Pulmonary artery endothelial cell (primary cell): Measurements from ENCODE around the gene TMPRSS3. TPM values are rescaled to one million over a fixed set of nuclear protein-coding genes. Genes with fewer than 3 reads are reported as not detected.
"Not testable (repeated sequence)": the region's sequence is repeated elsewhere in the genome, so short reads cannot be mapped to it uniquely, and the experiment has no call there.

Experiments used
- DNase-seq: peaks from one replicate; pipeline ENCODE4 v3.0.0-alpha.2; 2011; ENCODE audit warnings: low read depth, low spot score
- total RNA-seq: library from RNA; depleted of rRNA; stranded (reverse); fragments of >200 nt; gene quantifications from 2 replicates; pipeline ENCODE4 v1.2.3, GENCODE V29; 2014

The TMPRSS3 gene
- total RNA-seq, 1 donor from 2014 or later: not detected

DNA sequence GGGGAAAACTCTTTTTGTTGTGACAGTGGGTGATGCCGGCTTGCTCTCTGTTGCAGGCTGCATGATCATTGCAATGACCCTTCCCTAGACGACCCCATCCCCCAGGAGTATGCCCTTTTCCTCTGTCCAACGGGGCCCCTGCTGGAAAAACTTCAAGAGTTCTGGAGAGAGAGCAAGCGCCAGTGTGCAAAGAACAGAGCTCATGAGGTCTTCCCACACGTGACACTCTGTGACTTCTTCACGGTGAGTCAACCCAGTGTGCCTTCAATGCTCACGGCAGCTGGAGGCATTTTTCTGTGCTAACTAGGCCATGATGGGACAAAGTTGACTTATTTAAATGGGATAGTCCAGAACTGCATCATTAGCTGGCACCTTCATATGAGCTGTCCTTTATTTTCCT is 13.5 kb upstream of the TMPRSS3 start:
- DNase-seq: no peak

DNA sequence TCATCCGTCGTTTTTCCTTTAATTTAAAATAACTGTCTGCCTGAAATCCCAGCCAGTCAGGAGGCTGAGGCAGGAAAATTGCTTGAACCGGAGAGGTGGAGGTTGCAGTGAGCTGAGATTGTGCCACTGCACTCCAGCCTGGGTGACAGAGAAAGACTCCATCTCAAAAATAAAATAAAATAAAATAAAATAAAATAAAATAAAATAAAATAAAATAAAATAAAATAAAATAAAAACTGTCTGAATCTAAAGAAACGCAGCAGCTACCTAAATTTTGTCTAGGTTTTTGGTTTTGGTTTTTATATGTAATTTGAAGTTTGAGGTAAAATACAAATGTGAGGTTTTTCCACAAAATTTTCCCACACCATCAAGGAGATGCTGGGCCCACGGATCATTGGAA is 12.9 kb upstream of the TMPRSS3 start:
- not testable (repeated sequence) for DNase-seq

DNA sequence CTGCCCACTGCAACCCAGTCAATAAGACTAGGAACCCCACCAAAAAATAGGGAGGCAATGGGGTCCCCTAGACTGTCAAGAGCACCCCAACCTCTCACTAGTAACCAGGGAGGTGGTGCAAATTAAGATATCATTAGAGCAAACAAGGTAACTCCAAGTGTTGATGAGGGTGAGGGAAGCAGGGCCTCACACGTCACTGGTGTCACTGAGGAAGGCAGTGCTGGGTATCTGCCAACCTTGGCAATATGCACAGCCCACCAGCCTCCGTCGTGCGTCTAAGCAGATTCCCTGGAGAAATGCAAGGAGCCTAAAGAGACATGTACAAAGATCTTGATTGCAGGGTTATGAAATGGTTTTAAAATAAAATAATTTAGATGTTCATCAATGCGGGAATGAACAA is 11.6 kb upstream of the TMPRSS3 start:
- no peak for DNase-seq

DNA sequence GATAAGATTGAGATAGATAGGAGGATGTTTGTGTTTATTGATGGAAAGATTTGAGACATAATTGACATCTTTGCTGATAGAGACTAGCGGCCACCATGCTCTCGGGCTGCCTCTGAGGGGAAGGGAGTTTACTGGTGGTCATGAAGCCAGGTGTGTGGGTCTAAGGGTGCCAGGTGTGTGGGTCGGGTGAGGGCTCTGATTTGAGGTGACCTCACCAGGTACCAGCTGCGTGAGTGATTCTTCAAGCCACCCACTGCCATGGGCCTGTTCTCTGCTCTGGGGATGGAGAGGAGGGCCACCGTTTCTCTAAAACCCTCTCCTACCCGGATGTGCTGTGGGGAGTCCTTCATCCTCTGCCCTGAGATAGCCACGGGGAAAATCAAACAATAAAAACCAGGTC is 11.0 kb upstream of the TMPRSS3 start:
- DNase-seq: no peak

DNA sequence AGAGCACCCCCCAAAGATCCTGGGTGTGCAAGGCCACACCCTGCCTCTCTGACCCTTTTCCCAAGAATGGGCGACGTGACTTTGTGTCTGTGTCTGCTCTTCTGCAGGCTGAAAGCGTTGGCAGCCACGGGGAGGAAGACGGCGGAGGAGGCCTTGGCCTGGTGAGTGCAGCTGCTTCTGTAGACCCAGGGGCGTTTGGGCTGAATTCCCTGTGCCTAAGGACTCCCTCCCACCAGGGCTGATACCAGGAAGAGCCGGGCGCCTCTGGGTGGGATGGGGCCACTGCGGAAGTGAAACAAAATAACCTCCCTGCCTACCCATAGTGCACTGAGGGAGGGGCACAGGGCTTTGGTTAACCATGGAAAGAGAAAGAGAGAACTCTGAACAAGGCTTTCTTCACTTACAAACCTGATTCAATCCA is 10.4 kb upstream of the TMPRSS3 start:
- DNase-seq: no peak

DNA sequence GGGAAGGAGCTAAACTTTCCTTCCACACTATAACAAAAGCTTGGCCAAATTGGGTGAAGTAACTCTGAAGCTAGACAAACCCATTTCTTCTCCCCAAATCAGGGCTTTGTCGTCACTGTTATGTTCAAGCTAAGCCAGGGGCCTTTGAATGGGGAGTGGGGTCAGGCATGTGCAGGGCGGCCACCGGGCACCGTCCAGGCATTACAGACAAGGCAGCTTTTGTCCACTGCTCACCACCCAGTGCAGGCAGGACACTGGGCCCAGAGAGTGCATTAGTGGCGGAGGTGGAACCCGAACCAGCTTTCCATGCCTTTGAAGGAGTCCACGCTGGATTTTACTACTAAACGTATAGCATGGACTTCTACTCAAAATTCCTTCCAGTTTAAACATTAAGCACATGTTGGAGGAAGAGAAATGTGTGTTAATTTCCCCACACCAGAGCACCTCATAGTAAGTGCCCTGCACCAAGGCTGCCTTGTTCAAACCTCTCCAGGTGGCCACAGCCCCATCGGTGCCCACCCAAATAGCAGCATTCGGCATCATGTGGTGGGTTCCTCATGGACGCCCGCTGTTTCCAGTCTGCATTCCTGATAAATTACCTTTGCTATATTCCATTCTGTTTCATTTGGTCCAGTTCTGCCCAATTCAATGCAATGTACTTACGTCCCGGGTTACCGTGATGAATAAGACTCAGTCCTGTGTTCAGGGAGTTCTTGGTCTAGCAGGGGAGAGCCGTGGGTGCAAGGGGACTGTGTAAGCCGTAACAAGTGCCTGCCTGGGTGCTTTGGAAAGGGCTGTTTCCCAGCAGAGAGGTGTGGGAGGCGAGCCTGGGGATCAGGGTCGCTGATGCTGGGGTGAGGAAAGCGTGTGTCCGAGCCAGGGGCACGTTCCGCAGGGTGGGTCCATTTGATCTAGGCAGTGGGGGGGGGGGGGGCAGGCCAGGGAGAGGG is 9.5 kb upstream of the TMPRSS3 start:
- no peak for DNase-seq

DNA sequence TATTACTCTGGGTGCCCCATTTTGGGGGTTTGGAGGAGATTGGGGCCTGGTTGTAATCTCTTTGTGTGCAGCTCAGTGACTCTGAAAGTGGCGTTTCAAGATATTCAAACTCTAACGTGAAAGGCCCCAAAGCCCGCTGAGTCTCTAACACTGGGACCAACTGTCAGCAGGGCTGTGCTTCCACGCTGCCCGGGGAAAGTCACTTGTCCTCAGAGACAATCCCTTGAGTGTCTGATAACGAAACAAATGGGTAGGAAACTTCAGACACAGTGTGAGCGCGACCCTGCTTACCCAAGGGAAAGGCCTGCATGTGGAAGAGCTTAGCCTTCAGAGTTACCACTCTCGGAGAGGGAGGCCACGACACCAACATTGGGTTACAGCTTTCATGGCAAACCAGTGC is 8.7 kb upstream of the TMPRSS3 start:
- DNase-seq: no peak

DNA sequence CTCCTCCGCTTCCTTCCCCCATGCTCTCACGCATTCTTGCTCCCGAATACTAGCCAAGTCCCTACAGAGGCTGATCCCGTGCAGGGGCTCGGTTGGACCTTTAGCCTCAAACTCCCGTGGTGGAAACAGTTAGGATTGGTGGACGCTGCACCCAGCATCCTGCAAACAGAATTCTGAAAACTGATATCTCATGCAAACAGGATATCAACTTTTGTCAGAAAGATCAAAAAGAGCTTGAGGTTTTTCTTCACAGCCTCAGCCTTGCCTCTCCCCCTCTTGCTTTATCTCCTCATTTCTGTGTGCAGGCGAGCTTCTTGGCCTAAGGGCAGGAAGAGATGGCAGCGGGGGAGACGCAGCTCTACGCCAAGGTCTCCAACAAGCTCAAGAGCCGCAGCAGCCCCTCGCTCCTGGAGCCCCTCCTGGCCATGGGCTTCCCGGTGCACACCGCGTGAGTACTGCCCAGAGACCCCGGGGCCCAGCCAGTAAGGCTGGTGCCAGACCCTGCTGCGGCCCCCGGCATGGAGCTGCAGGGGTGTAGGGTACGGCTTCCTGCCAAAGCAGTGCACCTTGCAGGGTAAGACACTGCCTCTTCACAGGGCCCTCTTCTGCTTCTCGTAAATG is 7.9 kb upstream of the TMPRSS3 start, which contains the start of gene UBASH3A:
Gene UBASH3A, plus strand, starts transcription at position 292 of the 621 bp plus-strand sequence. Its CDS starts 44 bp downstream, at position 336.
- no peak for DNase-seq

DNA sequence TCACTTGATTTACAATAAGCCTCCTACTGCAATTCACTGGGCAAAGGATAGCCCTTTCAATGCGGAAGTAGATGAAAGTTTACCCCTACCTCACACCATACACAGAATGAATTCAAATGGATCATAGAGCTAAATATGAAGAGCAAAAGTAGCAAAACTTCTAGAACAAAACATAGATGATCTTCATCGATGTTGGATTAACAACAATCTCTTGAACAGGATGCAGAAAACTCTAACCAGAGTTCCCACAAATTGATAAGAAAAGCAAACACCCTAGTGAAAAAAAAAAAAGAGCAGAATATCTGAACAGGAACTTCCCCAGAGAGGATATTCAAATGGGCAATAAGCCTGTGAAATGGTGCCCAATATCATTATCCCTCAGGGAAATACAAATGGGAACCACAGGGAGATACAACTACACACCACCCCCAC is 6.0 kb upstream of the TMPRSS3 start:
- no peak for DNase-seq

DNA sequence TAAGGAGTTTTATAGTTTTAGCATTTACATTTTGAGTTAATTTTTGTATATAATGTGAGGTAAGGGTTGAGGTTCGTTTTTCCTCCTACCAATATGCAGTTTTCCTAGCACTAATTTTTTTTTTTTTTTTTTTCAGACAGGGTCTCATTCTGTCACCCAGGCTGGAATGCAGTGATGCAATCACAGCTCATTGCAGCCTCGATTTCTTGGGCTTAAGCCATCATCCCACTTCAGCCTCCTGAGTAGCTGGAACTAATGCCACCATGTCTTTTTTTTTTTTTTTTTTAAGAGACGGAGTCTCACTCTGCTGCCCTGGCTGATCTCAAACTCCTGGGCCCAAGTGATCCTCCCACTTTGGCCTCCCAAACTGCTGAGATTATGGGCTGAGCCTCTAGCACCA is 5.3 kb upstream of the TMPRSS3 start:
- DNase-seq: no peak

DNA sequence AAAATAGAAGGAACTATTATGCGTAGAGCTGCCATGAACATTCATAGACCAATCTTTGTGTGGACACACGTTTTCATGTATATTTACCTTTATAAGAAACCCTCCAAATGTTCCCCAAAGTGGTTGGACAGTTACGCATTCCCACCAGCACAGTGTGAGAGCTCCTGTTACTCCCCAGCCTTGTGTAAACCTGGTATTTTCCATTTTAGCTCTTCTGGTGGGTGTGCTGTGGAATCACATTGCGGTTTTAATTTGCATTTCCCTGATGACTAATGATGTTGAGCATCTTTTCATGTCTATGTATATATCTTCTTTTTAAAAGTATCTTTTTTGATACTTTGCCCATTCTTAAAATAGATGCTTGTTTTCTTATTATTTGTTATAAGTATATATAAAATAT is 4.7 kb upstream of the TMPRSS3 start:
- no peak for DNase-seq

DNA sequence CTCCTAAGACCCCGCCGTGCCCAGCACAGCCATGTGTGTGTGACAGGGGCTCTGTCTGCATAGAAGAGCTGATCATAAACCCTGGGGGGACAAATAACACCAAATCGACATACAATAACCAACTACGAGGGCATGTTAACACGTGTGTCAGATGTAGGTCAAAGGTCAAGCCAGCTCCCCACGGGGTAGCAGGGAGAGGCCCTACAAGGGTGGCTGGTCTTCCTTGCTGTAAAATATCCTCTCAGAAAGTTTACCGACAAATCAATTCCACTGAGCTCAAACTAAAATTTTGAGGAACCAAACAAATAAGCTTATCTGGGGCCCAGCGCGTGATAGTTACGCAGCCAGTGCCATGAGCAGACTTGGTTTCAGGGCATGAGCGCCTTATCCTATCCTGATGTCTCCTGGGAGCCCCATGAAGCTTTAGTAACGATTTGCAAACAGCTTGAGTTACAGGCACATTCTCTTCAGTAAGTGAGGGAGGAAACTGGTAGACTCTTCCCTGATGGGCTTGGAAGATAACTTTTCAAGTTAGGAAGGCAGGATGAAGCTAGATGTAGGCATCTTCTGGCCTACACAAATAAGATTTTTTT is 2.7 kb upstream of the TMPRSS3 start:
- no peak for DNase-seq

DNA sequence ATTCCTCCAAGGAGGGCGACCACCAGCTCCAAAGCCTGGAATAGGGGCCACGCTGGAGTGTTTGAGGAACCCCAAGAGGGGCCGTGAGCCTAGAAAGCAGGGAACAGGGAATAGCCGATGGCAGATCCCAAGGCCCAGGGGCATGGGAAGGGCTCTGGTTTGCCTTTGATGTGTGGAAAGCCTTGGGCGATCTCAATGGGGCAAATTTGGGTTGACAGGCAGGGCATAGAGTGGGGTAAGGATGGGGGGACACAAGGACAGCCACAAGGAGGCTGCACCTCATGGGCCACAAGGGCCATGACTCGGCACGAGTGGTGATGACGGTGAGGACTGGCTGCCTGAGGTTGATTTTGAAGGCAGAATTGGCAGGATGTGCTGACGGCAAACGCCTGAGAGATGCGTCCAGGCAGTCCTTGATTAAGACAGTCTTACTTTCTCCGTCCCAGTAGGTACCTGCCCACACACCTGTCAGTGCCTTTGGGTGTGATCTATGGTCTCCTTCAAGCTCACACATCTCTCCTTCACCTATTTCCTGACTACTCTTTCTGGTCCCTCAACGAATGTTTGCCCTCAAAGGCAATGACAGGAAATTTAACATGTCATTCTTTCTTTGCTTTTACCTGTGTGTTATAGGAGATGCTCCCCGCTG is 2.0 kb upstream of the TMPRSS3 start:
- DNase-seq: no peak

DNA sequence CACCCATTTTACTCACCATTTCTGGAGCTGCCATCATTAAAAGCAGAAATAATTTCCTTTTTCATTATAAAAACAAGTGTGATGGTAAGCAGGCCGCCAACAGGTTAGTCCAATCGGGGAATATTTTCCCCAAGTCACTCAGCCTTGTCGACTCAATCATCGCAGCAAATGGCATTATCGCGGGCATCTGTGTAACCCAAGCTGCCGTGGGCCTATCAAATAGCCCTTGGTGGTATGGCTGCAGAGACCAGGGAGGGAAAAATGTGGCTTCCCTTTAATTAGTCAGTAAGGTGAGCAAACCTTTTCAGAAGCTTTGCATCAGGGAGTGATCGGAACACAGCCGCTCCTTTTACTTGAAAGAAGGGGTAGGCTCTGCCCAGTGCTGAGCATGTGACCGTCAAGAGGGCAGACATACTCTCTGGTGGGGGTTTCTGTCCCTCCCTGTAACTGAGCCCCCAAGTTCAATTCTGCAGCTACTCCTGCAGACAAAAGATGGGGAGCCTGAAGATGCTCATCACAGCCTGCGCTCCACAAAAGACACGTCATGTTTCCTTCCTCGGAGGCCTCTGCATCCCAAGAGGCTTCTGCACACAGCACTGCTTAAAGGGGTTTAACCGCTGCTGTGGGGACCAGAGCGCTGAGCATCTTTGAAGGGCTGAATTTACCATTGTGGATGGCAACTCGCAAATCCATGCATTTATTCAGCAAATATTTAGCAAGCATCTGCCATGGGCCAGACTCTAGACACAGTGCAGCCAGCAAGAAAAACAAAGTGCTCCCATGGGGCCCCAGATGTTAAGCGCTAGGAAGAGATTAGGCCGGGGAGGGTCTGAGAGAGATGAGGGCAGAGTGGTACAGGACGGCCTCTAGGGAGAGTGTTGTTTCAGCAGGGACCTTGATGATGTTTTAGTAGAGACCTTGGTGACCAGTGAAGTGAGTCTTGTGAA is 1.2 kb upstream of the TMPRSS3 start:
- no peak for DNase-seq

DNA sequence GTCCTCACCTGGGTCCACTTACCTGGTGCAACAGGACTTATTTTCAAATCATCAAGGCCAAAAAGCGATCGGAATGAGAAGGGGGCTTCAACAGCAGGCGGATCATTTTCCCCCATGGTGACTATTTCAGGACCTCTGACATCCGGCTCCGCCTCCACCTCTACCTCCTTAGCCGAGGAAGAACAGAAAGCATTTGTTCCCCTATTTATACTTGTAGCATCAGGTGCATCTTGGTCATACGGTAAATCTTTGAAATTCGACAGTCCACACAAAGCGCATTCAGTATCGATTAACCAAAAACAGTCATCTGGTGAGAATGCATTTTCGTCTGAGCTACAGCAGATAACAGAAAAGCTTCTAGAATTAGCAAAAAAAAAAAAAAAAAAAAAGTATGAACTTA is 550 bp downstream of the TMPRSS3 start:
- no peak for DNase-seq

DNA sequence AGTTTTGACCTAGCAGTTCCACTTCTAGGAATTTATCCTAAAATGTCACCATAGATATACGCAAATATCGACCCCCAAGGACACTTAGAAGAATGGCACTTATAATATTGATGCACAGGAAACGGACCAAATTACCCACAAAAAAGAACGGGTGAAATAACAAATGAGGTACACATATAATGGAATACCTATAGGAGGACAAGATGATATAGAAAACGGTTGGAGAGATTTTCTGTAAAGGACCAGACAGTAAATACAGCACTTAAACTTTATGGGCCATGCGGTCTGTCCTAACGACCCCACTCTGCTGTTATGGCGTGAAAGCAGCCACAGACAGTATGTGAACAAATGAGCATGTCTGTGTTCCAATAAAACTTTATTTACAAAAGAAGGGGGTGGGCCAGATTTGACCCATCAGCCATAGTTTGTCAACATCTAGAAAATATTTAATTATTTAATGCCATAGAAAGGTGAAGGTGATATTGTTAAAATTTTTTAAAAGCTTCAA is 2.4 kb downstream of the TMPRSS3 start:
- DNase-seq: no peak

DNA sequence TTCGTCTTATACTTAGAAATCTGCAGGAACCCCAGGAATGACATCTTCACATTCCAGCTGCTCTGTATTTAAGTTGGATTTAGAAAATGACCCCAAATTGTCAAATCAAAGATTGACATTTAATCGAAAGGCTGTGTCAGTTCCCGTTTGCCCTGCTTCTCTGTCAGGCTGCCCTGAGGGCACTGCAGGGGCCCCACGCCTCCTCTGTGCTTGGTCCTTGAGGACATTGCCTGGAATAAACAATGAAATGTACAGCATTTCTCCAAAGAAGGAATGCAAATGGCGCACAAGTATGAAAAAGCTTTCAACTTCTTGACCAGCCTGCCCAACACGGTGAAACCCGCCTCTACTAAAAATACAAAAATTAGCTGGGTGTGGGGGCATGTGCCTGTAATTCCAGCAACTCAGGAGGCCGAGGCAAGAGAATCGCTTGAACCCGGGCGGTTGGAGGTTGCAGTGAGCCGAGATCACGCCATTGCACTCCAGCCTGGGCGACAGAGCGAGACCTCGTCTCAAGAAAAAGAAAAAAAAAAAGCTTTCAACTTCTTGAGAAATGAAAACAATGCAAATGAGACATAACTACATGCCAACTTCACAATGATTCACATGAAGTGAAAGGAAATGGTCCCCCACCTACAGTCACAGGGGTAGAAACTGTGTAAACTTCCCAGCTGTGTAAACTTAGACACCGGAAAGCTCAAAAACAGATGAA is 3.0 kb downstream of the TMPRSS3 start:
- DNase-seq: peak; percentile 29

DNA sequence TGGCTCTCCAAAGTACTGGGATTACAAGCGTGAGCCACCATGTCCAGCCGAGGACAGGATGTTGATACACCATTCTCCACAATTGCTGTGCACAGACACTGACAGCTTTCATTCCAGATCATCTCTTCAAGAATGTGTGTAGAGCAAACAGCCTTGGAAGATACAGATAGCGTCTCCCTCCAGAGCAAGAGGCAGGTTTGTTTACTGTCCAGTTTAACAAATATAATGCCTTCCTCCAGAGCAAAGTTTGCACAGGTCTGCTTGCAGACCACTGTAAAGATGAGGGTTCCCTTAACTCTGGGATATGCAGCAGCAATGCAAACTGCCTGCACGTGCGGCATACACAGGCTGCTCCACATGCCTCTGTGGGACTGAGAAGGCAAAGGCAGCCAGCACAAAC is 4.6 kb downstream of the TMPRSS3 start:
- no peak for DNase-seq

DNA sequence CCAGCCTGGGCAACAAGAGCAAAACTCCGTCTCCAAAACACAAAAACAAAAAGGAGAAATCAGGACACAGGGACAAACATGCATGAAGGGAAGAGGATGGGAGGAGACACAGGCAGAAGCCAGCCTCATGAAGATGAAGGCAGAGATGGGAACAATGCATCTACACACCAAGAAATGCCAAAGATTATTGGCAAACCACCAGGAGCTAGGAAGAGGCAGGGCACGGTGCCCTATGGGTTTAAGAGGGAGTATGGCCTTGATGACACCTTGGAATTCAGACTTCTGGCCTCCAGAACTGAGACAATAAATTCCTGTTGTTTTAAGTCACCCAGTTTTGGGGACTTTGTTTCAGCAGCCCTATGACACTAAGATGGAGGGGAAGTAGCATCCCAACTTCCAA is 5.2 kb downstream of the TMPRSS3 start:
- no peak for DNase-seq

DNA sequence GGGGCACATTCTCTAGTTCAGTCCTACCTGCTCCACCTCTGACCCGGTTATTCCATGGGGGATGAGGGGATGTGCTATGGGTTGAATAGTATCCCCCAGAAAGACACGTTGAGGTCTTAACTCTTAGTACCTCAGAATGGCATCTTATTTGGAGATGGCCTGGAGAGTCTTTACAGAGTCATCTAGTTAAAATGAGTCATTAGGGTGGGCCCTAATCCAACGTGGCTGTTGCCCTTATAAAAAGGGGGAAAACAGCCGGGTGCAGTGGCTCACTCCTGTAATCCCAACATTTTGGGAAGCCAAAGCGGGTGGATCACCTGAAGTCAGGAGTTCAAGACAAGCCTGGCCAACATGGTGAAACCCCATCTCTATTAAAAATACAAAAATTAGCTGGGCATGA is 5.7 kb downstream of the TMPRSS3 start:
- DNase-seq: no peak
